GM19397 (cell line): ENCODE data around the gene PXDC1.
"Not testable (repeated sequence)": the region's sequence is repeated elsewhere in the genome, so short reads cannot be mapped to it uniquely, and the experiment has no call there.

Source experiments
- ATAC-seq: cut with Tn5 transposase; IDR thresholded peaks from one replicate; pipeline ENCODE4 v1.9.1; 2021; ENCODE audit warnings: mild to moderate bottlenecking, moderate library complexity; ENCODE audit not compliant: unreplicated experiment

PXDC1 gene

DNA sequence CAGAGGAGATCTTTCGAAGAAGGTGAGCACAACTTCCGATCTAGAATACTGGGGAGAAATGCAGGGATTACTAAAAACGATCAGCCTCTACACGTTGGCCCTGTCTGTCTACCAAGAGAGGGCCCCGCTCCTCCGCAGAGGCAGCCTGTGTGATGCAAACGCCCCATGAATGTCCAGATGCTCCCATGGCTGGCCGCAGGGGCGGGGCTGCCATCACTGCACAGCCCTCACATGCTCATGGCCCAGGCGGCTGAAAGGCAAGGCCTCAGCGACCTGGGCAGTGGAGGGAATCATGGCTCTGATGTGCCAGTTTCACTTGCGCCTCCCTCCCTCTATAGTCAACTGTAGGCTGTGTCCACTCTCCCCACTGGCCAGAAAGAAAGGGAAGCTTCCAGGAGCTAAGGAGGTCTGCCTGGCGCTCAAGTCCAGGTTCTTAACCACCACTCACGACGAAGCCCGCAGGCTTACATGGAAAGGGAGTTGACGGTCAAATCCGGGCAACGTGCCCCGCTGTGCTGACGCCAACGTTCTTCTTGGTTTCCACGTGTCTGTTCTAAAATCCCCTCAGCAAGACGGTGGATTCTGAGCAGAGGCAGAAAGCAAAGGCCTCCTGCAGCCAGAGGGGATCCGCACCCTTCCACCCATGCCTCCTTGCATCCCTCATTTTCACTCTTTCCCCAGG, 14.2 kb downstream of the PXDC1 start:
- ATAC-seq, result no peak

DNA sequence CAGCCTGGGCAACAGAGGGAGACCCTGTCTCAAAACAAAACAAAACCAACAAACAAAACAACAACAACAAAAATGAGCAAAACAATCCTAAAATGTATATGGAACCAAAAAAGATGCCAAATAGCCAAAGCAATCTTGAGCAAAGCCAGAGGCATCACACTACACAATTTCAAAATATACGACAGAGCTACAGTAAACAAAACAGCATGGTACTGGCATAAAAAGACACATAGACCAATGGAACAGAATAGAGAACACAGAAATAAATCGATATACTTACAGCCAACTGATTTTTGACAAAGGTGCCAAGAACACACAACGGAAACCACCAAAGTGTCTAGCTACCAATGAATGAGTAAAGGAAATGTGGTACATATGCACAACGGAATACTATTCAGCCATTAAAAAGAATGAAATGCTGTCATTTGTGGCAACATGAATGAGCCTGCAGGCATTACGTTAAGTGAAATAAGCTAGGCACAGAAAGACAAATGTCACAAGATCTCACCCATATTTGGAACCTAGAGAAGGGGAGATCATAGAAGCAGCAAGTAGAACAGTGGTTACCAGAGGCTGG, 16.4 kb downstream of the PXDC1 start:
- no peak for ATAC-seq

DNA sequence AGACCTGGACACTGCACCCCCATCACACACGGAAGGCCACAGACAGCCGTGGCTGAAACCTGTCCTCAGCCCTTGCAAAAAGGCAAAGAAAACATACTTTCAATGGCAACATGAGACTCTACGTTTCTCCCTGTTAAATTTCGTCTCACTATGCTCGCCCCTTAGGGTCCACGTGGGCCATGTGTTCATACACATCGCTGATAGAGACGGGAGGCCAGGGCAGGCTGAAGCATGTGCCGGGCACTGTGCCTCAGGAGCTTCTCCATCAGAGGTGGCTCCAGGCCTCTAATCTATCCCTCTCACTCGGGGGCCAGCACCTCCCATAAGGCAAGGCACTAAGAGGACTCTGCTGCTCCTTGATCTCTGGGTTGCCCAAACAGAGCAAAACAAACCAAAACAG, 17.5 kb downstream of the PXDC1 start:
- no peak for ATAC-seq

DNA sequence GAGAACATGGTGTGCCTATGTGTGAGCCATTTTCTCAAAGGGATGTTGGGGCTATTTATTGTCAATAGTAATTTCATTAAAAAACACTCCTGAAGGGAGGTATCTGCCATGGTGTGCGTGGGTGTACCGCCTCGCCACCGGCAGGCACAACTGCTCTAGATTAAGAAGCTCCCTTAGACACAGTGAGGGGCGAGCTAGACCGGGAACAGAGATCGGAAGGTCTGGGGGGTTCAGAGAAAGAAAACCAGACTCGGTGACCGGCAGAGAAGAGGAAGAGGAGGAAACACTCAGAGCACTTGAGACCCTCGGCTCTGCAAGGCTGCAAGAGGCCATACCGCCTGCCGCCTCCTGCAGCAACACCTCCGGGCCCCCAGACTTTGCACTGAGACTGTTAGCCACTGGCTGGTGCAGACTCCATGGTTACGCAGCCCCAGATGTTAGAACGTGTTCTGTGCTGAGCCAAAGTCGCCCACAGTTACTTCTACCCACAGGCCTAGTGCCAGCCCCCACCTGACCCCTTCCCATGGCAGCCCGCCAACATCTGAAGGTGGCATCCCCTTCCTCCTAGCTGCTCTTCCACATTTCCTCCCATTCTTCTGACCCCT, 18.1 kb downstream of the PXDC1 start:
- no peak for ATAC-seq

DNA sequence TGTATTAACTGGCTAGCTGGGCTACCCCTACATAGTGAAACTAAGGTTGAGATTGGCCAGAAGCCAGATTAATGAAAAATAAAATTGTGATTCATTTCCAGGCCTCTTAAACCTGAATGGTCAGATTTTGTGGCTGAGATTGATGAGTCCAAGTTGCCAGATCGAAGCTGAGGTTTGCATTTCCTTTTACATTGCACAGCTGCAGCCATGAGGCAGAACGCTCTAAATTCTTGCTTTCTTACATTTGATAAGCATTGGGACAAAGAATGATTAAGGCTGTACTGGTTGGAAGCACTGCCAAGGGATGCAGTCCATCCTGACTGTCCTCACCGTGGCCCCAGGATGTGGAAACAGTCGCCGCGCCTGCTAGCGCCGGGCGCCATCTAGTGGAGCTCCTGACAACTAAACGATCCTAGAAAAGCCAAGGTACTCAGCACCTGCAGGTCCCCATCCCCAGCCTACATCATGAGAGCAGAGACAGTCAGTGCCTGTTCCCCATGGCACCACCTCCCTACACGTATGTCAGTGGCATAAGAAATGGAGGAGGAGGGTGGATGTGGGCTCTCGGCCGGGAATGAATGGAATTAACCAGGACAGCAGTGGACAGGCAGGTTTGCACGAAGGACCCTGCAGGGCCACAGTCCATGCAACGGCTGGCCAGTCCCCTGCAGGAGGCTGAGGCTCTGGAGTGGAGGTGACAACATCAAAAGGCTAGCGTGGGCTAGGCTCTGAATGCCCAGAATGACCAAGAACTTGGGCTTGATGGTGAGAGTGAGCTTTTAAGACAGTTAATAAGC, 19.0 kb downstream of the PXDC1 start:
- ATAC-seq, result no peak

DNA sequence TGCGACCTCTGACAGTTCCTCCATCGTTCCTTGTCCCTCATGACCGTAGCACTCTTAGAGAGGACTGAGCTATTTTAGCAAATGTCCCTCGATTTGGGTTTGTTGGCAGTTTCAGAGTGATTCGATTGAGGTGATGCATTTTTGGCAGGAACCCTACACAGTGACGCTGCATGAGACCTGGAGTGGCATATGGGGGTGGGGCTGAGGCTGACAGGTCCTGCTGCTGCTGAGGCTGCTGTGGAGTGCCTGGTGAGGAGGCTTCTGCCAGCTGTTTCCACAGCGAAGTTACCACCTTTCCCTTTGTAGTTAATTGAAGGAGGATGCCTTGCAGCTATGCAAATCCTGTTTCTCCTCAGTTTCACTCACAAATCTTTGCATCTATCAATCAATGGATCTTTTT, 19.8 kb downstream of the PXDC1 start:
- no peak for ATAC-seq

DNA sequence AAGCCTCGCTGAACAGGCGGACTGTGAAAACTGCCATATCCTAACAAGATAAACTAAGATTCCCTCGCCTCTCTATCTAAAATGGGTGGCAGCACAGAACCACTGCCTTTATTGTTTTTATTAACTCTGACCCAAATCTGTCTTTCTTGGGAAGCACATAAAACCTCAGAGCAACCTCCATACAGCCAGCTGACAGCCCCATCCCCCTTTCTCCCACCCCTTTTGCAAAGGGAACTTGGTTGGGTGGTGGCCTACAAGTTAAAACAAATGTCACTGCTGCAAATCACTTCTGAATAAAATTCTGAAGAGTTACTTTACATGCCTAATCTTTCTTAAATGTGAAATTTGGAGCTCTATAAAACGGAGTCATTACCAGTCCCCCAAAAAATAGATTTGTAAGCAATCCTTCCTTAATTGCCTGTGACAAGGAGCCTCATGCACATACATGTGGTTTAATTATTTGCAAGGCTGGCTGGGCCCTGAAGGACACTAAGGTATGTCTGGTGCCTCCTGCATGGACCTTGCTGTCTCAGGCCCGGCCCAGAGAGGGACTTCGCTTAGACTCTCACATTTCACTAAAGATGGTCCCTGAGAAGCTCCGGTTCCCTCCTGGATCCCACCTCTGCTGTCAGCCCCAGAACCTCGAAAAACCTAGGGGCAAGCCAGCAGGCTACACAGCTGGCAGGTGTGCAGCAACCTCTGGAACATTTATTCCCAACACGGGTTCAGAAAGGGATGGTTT, 21.7 kb downstream of the PXDC1 start:
- no peak for ATAC-seq

DNA sequence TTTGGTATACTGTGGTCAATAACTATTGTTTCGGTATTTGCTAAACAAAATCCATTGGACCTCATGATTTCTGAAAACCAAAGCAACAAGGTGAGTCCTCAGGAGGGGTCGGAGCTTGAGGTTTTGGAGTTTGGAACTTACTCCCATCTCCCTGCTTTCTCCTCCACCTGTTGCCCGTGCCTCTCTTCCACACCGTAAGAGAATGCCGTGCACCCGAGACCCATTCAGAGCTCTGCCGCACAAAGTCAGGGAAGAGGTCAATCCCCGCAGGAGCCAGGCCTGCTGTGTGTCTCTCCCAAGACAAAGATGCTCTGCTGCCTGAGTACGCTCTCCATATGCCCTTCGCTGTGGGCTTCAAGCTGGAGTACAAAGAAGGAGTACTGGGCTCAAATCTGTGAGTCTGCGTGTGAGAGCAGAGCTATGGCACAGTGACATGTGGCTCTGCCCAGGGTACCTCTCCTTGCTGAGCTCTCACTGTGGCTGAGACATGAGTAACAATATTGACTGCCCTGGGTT, 23.9 kb downstream of the PXDC1 start:
- ATAC-seq, result no peak

DNA sequence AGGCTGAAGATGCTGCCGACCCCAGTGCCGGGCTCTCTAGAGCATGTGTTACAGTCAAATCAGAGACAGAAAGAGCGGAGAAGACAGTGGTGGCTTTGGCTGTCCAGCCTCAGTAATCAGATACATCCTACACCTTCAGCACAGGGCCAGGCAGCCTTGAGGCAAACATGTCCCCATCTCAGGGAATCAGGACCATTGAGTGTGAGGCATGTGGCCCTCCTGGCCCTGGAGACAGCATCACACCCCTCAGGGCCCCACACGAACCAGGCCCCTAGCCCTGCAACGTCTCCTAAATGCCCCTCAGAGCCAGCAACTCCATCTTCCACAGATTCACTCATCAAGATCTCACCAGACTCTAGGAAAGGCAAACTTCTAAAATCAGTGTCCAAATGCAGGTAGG, 24.5 kb downstream of the PXDC1 start:
- no peak for ATAC-seq

DNA sequence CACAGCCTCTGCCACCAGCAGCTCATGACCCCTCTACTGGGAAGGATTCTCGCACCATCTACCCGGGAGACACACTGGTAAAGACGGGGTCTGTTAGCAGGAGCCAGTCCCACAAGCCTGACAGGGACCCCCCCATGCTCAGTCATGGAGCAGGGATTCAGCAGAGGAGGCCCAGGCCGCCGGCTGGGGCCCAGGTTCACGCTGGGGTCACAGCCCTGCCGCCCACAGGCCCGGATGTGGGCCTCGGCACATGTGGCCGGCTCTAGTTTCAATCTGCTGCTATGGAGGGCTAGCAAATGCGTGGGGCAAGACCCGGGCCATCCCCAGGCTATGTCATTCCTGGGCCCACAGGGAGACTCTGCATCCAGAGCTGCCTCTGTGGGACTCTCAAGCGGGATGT, 25.1 kb downstream of the PXDC1 start:
- ATAC-seq, result no peak

DNA sequence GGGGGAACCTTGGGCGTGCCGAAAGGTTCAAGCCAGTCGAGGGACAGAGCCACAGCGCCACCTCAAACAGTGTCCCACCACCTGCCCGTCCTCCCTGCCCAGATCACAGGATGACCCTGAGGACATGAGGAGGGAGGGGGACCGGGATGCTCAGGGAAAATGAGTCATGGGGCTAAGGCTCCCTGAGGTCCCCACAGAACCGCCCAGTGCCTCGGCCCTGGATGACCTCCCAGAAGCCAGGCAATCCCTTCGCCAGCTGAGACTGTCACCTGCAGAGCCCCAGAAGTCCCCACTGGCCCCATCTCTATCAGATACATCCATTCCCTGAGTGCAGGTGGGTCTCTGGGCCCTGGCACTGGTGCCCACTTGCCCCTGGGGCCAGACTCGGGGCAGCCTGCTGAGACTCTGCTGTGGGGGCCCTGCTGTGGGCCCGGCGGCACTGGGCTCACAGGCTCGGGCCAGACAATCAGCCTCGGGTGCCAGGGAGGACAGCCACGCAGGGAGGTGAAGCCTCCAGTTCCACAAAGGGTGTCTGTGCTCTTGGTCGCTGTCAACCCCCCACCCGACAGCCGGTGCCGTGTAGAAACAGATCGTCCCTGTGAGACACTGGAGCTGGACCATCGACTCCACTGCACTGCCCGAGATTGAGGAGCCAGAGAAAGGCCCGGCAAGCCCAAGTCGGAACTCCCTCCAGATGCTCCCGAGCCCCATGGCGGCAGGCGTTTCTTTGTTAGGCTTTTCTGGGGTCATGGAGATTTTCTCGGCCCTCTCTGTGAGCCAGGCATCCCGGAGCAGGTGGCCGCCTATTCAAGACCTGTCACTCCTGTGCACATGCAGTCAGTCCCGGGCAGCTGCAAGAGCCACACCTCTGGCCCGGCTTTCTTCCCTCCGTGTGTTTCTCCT, 26.1 kb downstream of the PXDC1 start:
- ATAC-seq, result no peak

DNA sequence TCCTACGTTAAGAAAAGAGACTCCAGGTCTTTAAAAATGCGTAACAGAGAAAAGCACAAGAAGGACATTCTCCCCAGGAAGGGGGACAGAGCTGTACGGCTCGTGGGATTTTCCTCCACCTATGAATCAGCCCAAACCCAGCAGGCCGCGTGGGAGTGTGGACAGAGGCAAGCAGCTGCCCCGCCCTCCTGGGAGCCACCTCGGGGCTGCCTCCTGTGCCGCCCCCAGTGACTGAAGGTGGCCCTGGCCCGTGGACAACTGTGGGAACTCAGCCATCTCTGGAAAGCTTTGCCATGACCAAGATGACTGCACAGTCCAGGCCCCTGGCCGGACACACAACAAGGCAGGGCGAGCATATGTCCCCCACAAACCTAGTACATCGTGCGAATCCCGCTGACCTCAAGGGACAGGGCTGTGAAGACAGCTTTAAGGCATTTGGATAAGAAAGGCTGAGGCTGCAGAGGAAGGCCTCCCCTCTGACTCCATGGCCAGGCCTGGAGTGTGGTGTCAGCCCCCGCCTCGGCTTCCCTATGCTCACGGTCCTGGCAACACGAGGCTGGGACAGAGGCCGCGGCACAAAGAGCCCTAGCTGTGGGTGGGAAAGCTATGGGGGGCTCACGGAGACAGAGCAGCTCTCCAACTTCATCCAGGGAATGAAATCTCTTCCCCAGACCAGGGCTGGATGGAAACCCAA, 26.9 kb downstream of the PXDC1 start:
- ATAC-seq, result no peak

DNA sequence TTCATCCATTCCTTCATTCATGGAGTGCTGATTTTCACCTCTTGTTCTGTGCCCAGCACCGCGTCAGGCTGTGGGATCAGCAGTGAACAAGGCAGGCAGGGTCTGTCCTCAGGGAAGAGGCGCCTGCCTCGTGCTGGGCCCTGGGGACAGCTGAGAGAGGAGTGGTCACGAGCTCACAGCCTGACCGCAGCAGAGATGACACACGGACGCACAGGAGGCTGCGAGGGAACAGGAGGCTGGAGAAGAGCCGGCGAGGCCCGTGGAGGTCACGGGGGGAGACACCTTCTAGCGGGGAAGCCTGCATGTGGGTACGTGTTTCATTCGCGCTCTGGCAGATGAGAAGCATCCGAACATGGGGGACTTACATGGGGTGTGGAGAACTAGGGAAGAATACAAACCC, 27.5 kb downstream of the PXDC1 start:
- no peak for ATAC-seq

DNA sequence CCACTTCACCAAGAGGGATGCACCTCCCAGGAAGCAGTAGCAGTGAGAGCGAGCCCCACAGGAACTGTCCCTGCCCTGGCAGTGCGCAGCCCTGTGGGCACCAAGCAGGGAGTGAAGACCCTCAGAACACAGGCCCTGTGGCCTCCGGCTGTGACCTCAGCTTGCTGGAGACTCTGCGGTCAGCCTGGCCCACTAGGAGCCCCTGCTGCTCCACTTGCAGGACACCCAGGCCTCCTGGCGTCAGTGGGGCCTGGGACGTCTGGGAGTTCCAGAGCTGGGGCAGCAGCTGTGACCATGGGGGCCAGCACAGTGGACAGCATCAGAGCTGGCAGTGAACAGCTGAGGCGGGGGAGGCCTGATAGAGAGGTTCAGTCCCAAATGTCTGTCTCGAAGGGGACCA, 28.3 kb downstream of the PXDC1 start:
- no peak for ATAC-seq

DNA sequence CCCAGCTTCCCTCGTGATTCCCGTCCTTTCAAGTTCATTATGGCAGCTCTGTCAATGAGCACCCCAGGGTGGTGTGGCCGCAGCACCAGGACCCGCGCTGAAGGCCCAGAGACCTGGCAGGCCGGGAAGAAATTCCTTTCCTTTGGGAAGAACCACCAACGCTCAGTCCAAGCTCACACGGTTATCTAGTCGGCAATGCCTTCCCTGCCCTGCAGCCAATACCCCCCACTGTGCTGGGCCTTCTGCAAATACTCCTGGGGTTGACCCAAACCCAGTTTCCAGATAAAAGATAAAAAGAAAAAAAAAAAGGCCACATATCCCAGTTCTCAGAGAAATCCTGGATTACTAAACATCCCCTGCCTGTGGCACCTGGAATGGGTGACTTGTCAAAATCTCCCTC, 28.7 kb downstream of the PXDC1 start:
- no peak for ATAC-seq

DNA sequence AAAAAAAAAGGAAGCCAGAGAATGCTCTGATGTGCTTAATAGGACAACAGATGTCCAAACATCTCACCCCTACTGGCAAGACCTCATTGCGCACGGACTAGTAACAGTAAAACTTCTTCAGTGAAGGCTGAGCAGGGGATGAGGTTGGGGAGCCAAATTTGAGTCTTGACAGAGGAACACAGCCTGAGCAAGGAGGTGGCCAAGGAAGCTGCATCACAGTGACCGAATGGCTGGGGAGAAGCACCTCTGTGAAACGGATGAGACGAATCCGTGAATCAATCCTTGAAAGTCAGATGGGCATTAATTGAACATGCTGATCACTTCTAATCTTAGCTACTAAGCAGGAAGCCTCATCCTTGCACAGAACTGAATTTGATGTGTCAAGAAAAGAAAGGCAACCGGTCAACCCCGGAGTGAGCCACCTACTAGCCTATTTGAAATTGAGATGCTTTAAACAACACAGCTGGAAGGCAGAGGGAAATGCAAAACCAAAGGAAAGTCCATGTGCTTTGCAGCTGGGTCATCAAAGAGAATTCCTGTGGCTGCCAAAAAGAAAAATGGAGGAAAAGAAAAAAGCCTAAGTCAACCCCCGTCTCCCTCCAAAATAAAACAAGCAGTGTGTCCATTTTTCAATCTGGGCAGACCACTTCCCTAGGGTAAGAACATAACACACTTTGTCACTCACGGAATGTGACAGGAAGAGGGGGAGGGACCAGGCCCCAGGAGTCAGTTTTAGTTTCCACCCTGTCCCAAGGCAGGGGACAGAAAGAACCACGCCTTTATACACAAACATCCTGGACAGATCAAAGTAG, 29.5 kb downstream of the PXDC1 start:
- ATAC-seq, result no peak

DNA sequence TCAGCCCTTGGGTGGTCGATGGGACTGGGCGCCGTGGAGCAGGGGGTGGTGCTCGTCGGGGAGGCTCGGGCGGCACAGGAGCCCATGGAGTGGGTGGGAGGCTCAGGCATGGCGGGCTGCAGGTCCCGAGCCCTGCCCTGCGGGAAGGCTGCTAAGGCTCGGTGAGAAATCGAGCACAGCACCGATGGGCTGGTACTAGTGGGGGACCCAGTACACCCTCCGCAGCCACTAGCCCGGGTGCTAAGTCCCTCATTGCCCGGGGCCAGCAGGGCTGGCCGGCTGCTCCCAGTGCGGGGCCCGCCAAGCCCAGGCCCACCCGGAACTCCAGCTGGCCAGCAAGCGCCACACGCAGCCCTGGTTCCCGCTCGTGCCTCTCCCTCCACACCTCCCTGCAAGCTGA, 30.7 kb downstream of the PXDC1 start:
- ATAC-seq, result not testable (repeated sequence)

DNA sequence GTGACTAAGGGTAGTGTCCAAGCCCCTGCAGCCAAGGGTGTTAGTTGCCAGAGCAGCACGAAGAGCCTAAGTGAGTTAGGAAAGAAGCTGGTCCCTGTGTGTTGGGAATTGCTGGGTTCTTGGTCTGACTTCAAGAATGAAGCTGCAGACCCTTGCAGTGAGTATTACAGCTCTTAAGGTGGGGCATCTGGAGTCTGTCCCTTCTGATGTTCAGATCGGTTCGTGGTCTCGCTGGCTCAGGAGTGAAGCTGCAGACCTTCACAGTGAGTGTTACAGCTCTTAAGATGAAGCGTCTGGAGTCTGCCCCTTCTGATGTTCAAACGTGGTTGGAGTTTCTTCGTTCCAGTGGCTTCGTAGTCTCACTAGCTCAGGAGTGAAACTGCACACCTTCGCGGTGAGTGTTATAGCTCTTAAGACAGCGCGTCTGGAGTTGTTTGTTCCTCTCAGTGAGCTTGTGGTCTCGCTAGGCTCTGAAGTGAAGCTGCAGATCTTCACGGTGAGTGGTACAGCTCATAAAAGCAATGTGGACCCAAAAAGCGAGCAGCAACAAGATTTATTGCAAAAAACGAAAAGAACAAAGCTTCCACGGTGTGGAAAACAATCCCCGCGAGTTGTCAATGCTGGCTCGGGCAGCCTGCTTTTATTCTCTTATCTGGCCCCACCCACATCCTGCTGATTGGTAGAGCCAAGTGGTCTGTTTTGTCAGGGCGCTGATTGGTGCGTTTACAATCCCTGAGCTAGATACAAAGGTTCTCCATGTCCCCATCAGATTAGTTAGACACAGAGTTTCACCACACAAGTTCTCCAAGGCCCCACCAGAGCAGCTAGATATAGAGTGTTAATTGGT, 31.8 kb downstream of the PXDC1 start:
- ATAC-seq, result no peak
